HG03432 (cell line): Measurements from ENCODE around the gene PPP1R37.
A peak's percentile ranks its signal among the peaks of the same experiment; 100 is the strongest.

Source experiments
- ATAC-seq: cut with Tn5 transposase; IDR thresholded peaks from one replicate; pipeline ENCODE4 v1.9.1; 2021; ENCODE audit warnings: mild to moderate bottlenecking, moderate library complexity; ENCODE audit not compliant: unreplicated experiment

PPP1R37 gene

DNA sequence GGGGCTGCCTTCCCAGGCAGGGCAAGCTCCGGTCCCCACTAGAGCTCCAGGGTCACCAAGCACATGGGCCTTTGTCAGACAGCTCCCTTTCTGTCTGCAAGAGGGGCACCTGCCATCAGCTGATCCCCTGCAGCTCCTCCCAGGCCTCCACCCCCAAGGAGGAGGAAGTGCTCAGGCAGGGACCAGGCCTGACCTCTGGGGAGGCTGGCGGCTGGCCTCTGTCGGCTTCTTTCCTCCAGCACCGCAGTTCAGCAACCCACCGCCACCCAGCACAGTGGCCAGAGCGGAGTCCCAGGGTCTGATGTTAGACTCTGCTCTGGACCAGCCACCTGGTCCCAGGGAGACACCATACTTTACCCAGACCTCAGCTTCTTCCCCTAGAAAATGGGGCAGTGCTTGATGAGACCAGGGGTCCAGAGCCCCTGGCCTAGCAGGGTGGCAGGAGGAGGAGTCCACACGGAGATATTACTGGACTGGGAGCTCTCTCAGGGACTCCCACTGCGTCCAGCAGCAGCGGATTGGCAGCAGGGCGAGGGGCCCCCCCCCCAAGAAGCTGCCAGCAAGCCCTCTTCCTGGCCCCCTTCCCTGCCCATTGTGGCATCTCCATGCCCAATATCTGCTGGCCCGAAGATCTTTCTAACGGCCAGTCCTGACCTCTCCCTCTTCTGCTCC is 43.7 kb downstream of the PPP1R37 start:
- ATAC-seq: peak; percentile 26

DNA sequence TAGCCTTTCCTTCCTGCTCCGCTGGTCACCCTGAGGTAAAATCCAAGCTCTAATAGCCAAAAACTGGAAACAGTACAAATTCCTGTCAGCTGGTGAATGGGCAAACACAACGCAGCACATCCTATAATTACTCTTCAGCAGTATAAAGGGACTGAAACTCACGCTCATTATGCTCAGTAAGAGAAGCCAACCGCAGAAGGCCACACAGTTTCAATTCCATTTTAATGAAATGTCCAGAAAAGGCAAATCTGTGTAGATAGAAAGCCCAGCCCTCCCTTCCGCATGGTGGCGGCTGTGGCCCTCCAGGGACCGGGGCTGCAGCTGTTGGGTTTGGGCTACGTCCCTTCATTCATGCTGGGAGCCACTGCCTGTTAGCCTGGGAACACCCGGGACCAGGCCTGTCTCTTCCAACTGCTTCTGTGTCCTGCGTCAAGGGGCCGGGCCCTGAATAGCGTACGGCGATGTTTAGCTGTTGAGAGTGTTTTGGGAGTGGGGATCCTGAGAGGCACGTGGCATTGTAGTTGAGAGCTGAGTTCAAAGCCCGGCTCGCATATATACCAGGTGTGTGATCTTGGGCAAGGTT is 44.3 kb downstream of the PPP1R37 start:
- ATAC-seq: peak; percentile 71

DNA sequence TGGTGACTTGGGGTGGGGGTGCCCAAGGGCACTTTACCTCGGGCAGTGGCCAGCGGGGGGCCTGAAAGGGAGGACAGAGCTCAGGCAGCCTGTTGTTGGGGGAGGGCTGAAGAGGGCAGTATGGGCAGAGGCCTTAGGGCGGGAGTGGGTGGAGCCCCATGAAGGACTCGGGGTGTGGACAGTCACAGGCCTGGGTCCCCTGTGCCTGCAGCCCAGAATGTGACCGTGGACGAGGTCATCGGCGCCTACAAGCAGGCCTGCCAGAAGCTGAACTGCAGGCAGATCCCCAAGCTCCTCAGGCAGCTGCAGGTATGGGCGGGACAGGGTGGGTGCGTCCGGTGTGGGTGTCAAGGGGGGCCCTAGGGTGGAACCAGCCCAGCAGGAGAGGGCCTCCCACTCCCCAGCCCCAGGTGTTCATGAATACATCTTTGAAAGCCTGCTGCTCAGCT is 45.3 kb downstream of the PPP1R37 start:
- ATAC-seq: no peak

GRCh38 chr19:45139286-45140143 is 46.5 kb downstream of the PPP1R37 start:
- no peak for ATAC-seq

DNA sequence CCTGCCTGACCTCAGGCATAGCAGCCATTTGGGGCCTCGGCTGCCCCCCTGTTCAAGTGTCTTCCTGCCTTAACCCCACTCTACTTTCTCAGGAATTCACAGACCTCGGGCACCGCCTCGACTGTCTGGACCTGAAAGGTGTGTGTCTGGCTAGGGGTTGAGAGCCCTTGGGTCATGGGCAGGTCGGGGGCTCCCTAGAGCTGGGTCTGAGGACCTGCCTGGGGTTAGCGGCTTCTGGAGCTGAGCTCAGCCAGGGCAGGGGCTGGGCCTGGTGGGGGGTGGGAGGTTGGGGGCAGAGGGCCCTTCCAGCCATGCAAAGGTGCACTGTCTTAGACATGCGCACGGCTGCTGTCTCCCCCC is 47.1 kb downstream of the PPP1R37 start:
- ATAC-seq: no peak

- no peak for ATAC-seq
Observed at GRCh38 chr19:45140533-45140932, 47.6 kb downstream of the PPP1R37 start.

- ATAC-seq: no peak
Observed at GRCh38 chr19:45141203-45141900, 48.4 kb downstream of the PPP1R37 start.

DNA sequence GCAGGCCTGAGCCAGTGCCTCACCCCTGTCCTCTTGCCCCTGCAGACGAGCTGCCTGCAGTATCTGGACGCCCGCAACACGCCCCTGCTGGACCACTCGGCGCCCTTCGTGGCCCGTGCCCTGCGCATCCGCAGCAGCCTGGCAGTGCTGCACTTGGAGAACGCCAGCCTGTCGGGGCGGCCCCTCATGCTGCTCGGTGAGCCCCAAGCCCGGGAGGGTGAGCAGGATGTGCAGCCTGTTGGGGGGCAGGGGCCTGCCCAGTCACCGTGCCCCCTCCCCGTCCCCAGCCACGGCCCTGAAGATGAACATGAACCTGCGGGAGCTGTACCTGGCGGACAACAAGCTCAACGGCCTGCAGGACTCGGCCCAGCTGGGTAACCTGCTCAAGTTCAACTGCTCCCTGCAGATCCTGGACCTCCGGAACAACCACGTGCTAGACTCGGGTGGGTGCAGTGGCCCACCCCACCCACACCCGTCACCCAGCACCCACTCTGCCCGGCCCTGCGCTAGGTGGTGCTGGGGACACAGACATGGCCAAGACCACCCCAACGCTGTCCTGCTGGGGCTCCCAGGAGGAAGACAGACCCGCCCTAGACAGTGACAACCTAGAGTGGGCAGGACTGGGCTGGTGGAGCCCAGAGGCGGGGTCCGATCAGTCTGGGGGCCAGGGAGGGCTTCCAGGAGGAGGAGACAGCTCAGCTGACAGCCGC is 49.2 kb downstream of the PPP1R37 start:
- no peak for ATAC-seq

DNA sequence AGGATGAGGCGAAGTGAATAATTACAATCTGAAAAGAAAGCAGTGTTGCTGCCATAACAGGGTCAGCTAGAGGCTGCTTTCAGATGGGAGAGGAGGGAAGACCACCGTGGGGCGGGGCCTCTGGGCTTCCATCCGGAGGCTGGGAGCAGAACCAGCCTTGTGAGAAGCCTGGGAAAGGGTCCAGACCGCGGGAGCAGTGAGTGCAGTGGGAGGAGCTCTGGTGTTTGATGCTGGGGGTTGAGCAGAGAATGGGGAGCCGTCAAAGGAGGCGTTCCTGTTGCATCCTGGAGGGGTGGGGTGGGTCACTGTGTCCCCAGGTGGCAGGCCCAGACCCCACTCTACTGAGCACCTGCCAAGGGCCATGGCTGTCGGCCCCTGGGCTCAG is 49.7 kb downstream of the PPP1R37 start:
- no peak for ATAC-seq

DNA sequence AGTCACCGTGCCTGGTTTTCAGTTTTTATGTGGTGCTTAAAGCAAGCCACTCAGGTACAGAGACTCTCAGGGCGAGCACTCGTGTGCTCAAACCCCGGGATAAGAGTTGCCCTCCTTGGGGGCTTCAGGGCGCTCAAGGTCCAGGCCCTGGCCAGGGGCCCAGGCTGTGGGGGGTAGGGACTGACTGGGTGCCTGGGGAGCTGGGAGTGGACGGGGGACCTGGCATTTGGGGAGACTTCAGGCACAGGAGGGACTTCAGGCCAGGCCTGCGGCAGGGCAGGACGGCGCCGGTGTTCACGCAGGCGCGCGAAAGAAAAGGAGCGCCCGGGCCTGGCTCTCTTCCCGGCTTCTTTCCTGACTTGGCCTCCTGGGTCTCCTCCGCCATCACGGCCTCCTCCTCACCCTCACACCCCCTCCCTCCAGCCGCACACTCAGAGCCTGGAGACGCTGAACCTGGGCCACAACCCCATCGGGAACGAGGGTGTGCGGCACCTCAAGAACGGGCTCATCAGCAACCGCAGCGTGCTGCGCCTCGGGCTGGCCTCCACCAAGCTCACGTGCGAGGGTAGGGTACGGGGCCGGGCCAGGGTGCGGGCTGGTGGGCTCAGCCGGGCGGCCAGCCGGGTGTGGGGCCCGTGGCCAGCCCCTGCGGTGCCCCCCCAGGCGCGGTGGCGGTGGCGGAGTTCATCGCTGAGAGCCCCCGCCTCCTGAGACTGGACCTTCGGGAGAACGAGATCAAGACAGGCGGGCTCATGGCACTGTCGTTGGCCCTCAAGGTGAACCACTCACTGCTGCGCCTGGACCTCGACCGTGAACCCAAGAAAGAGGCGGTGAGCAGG is 51.7 kb downstream of the PPP1R37 start:
- no peak for ATAC-seq

GRCh38 chr19:45145270-45146189 is 52.6 kb downstream of the PPP1R37 start:
- no peak for ATAC-seq

DNA sequence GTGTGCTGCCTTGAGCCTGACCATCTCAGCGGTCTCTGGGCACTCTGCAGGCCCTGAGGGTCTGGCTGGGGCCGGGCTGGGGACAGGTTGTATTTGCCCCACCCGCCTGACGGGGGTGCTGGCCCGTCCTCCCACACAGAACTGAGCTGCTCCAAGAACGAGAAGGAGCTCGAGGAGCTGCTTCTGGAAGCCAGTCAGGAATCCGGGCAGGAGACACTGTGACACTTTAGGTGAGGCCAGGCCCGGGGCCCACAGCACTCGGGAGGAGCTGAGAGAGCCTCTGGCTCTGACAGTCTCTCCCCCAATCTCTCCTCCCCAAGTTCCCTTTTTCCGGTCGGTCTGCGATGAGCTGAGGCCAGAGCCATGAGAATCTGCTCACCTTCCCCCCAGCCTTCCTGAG is 53.3 kb downstream of the PPP1R37 start:
- ATAC-seq: no peak

GRCh38 chr19:45146741-45147205 is 53.8 kb downstream of the PPP1R37 start:
- ATAC-seq: no peak

DNA sequence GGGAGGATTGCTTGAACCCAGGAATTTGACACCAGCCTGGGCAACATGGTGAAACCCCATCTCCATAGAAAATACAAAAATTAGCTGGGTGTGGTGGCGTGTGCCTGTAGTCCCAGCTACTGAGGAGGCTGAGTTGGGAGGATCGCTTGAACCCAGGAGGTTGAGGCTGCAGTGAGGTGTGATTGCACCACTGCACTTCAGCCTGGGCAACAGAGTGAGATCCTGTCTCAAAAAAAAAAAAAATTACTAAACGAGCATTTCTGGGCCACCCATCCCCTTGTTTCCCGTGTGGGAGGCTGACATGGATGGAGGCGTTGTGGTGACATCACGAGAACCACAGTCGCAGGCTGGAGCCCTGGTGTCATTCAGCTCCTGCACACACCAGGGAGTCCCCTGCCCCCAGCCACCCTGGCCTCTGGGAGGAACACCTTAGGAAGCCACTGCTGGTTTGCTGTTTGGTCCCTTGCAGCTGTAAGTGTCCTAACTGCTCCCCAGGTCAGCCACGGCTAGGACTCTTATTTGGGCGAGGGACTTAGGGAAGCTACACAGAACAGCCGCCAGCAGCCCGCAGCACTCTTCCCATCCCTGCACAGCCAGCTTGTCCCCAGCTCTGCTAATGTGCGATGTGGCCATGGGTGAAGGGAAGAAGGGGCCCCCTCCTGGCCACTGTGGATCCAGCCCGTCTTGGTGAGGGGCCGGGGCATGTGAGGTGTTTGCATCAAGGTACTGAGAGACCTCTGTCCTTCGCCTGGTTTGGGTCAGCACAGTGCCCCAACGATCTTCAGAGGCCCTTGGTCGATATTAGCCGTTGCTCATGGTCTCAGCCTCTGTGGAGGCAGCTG is 55.1 kb downstream of the PPP1R37 start:
- no peak for ATAC-seq

- ATAC-seq: no peak
Observed at GRCh38 chr19:45149129-45149528, 56.1 kb downstream of the PPP1R37 start.

- ATAC-seq: no peak
Observed at GRCh38 chr19:45150180-45150579, 57.2 kb downstream of the PPP1R37 start.

GRCh38 chr19:45150751-45151281 is 57.8 kb downstream of the PPP1R37 start:
- no peak for ATAC-seq

- no peak for ATAC-seq
Observed at GRCh38 chr19:45151320-45151719, 58.3 kb downstream of the PPP1R37 start.
